Retina (tissue), 1 donor: ENCODE results near the gene IL6R.

Experiments
- DNase-seq: peaks from one replicate; pipeline ENCODE4 v3.0.0-alpha.2; 2016

Gene IL6R

GRCh38 chr1:154427173-154428139, 22.3 kb downstream of the IL6R start:
- DNase-seq, result no peak

DNA sequence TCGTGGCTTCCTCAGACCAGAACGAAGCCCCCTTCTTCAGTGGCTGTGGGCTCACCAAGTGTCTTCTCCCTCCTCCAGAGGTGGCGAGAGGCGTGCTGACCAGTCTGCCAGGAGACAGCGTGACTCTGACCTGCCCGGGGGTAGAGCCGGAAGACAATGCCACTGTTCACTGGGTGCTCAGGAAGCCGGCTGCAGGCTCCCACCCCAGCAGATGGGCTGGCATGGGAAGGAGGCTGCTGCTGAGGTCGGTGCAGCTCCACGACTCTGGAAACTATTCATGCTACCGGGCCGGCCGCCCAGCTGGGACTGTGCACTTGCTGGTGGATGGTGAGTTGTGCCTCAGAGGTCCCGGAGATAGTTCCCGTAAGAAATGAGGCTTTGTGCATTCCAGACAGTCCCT, 24.0 kb downstream of the IL6R start:
- no peak for DNase-seq

DNA sequence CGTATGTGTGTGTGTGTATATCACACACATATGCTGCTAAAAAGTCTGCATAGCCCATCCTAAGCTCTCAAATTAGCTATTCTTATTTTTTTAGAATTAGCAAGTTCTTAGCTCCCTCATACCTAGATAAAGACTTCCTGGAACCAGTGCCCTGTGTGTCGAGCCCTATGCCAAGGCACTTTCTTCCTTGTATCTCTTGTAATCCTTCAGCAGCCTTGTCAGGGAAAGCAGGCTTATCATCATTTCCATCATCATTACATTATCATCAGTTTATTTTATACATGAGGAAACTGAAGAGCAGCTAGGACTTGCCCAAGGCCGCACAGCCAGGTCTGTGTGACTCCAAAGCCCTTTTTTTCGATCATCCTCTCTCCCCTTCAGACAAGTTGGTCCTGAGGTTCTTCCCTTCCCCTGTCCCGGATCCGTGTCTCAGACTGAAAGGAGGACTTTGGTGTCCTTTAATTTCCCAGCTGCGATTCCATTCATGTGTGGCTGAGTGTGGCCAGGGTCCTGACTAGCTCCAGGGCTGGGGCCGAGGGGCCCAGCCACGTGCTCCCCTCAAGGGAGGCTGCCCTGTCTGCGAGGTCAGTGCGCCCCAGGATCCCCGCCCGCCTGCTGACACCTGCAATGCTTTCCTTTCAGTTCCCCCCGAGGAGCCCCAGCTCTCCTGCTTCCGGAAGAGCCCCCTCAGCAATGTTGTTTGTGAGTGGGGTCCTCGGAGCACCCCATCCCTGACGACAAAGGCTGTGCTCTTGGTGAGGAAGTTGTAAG, 24.9 kb downstream of the IL6R start:
- DNase-seq, result no peak

DNA sequence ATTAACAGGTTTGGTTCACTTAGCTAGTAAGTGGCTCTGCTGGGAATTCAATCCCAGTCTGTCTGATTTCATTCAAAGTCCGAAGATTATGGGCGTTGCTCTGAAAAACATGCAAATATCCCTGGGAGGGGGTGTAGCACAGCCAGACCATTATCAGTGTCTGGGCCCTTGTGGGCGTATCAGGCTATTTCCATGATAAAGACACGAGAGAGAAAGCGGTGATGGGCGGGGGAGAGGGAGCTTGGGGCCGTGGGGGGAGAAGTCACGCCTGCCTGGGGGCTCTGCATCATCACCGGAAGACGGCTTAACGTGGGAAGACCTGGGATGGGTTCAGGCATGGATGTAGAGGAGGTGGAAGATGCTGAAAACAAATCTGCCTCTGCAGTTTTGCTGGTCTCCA, 25.8 kb downstream of the IL6R start:
- DNase-seq, result no peak

- no peak for DNase-seq
Measured at GRCh38 chr1:154431586-154432373, 26.6 kb downstream of the IL6R start.

- no peak for DNase-seq
Measured at GRCh38 chr1:154433161-154433764, 28.1 kb downstream of the IL6R start.

GRCh38 chr1:154434346-154435085, 29.4 kb downstream of the IL6R start:
- no peak for DNase-seq

- DNase-seq, result no peak
Measured at GRCh38 chr1:154435599-154436200, 30.6 kb downstream of the IL6R start.

DNA sequence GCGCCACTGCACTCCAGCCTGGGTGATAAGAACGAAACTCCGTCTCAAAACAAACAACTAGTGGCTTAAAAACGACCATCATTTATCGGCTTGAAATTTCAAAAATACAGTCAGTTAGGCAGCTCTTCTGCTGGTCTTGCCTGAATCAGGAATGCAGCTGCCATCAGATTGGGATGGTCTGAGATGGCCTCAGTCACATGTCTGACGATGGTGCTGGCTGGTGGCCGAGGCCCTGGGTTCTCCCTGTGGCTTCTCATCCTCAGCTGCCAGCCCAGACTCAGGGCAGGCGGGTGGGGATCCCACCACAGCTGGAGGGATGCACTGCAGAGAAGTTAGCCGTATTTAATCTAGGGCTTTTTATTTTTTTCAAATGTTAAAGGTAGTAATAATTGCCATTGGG, 31.3 kb downstream of the IL6R start:
- DNase-seq, result no peak

DNA sequence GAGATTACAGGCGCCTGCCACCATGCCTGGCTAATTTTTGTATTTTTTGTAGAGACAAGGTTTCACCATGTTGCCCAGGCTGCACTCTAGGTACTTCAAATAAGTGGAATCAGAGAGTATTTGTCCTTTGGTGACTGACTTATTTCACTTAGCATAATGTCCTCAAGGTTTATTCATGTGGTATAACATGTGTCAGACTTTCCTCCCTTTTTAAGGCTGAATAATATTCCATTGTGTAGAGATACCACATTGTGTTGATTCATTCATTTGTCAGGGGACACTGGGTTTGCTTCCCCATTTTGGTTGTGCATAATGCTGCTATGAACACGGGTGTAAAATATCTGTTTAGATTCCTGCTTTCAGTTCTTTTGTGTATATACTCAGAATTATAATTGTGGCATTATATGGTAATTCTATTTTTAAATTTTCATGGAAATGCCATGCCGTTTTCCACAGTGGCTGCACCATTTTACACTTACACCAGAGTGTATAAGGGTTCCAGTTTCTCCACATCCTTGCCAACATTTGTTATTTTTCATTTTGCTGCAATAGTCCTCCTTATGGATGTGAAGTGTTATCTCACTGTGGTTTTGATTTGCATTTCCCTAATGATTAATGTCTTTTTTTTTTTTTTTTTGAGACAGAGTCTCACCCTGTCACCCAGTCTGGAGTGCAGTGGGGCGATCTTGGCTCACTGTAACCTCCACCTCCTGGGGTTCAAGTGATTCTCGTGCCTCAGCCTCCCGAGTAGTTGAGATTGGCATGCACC, 35.1 kb downstream of the IL6R start:
- DNase-seq, result no peak

- DNase-seq, result no peak
Measured at GRCh38 chr1:154441241-154441888, 36.2 kb downstream of the IL6R start.

DNA sequence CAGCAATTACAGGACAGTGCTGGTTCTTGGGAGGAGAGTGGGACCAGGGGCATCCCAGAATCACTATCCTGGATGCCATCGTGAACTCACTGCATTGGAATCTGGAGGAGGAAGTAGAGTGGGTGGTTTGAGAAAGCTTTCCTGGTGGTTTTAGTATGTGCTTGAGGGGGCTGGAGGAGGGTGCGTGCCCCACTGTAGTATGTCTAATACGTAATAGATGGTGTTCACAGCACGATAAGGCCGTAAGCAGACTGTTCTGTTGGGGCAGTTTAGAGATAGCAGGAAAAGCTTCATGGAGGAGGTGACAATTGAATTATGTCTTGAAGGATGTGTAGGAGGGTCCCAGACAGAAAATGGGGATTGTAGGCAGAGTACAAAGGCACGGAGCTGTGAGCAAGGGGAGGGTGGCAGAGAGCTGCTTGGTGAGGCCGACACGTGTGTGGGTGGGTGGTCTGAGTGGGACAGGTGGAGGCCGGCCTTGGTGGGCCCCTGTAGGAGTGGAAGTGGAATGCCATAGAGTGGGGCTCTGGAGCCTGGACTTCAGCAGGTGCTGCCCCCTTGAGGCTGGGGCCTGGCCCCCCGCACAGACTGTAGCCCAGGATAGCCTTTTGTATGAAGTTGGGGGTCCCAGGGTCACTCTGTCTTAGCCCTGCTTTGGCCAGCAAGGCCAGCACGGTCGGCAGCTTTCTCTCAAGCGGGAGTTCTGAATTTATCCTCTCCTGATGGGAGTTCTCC, 37.0 kb downstream of the IL6R start:
- DNase-seq, result no peak

DNA sequence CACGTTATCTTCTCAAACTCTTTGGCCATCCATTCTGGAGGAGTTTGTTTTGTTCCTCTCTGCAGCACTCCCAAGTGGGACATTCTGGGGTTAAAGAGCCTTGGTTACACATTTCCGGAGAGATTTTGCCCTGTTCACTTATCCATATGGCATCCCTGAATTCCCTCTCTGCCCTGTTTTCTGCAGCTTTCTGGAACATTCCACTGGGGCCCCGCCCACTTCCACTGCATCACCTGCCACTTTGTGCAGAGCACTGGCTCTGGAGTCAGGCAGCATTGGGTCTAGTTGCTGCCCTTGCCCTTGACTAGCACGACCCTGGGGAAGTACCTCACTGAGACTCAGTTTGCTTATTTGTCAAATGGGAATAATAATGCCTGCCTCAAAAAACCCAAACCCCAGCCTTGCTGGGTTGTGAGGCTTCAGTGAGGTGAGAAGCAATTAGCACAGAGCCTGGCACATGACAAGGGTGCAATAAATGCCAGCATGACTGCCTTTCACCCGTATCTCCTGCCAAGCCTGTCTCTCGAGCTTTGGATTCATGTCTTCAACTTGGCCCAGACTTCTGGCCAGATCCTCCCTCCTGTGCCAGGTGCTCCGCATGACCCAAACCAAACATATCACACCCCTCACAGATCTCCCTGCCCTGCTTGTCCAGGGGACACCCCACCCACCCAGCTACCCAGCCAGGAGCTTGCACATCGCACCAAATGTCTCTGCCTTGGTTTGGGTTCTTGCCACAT, 38.3 kb downstream of the IL6R start:
- DNase-seq, result no peak

DNA sequence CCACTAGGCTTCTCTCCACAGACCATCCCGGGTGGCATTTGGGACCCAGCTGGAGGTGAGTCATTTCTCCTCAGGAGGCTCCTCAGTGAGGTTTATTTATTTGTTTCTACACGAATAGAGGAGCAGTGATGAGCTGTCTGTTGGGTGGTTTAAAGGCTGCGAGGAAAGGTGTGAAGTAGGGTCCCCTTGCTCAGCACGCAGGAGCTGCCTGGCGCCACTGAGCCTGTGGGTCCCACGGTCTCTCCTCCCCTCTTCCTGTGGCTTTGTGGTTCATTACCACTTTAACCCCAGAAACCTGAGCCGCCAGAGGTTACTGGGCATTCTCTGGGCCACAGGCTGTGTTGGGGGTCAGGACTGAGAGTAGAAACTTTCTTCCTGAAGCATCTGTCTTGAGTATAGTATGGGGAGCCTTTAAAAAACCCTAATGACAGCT, 39.9 kb downstream of the IL6R start:
- no peak for DNase-seq

GRCh38 chr1:154446292-154446691, 41.1 kb downstream of the IL6R start:
- no peak for DNase-seq

DNA sequence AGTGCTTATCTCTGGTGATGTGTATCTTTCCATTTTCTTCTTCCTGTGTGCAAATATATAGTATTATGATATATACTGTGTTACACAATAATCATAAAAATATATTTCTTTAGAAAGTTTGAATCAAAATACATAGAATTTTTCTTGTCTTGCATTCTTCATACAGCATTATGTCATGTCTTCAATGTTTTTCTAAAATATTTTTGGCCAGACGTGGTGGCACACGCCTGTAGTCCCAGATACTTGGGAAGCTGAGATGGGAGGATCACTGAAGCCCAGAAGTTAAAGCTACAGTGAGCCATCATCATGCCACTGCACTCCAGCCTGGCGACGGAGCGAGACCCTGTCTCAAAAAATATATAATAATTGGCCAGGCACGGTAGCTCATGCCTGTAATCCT, 41.6 kb downstream of the IL6R start:
- DNase-seq, result no peak

GRCh38 chr1:154448331-154448811, 43.2 kb downstream of the IL6R start:
- no peak for DNase-seq

DNA sequence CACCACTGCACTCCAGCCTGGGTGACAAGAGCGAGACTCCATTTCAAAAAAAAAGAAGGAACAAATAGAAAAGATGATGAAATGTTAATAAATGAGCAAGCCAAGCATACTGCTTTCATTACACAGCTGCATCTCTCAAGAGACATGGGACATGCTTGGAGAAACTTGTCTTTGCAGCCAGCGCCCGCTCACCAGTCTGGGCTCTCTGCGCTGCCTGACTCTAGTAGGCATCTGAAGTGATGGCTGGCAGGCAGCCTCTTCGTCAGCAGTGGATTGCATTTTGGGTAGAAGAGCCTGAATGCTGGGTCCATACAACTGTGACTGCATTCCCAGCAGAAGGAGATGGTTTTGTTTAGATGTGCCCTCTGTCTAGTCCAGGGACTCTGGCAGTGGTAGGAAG, 48.0 kb downstream of the IL6R start:
- no peak for DNase-seq
